Chondrocyte (in vitro differentiated cells): Measurements from ENCODE around the gene SLIT1. TPM values are rescaled to one million over a fixed set of nuclear protein-coding genes. Genes with fewer than 3 reads are reported as not detected.

ENCODE experiments used
- DNase-seq: peaks from one replicate; pipeline ENCODE4 v3.0.0; 2021; ENCODE audit warnings: mixed read lengths, low spot score
- H3K27ac Mint-ChIP-seq: one replicate; pipeline ENCODE4 v1.8.0; 2021; ENCODE audit warnings: mild to moderate bottlenecking, moderate library complexity, mixed read lengths; ENCODE audit not compliant: unreplicated experiment
- H3K27me3 Mint-ChIP-seq: 2 replicates; pipeline ENCODE4 v1.8.0; 2021; ENCODE audit warnings: low read depth, mixed read lengths
- H3K36me3 Mint-ChIP-seq: 2 replicates; pipeline ENCODE4 v1.8.0; 2021; ENCODE audit warnings: low read depth, mixed read lengths
- H3K4me1 Mint-ChIP-seq: 2 replicates; pipeline ENCODE4 v1.8.0; 2021; ENCODE audit warnings: low read depth, mild to moderate bottlenecking, mixed read lengths
- H3K4me3 Mint-ChIP-seq: one replicate; pipeline ENCODE4 v1.8.0; 2021; ENCODE audit warnings: mild to moderate bottlenecking, moderate library complexity, mixed read lengths; ENCODE audit not compliant: unreplicated experiment
- H3K9me3 Mint-ChIP-seq: 2 replicates; pipeline ENCODE4 v1.8.0; 2021; ENCODE audit warnings: low read depth, mixed read lengths
- CTCF ChIP-seq: fragments of 200-600 bp; sonication (generic); IDR thresholded peaks from 2 replicates; pipeline ENCODE4 v1.5.0; 2021; ENCODE audit warnings: antibody characterized with exemption, mild to moderate bottlenecking, moderate library complexity
- total RNA-seq: library from RNA; stranded (reverse); gene quantifications from 3 replicates; pipeline ENCODE4 v1.2.1, GENCODE V29; 2021

Gene SLIT1
- total RNA-seq, 1 donor from 2014 or later, result not detected

DNA sequence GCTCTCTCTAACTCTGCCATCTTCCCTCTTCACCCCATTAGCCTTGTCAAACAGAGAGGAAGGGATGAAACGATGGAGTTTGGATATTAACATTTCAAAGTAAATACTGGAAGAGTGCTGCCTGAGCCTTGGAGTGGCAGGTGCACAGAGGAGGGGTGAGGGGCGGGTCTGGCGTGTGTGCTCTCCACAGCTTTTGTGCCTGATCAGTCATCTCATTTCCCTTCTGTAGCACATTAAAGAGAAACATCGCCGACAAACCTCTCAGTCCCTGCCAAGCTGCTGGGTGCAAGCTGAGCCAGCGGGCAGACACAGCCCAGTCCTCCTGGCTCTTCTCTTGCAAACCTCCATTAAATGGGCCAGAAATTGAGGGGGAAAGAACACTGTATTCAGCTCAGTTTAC, 76.2 kb downstream of the SLIT1 start:
- no peaks in the 10 kb centered on the region for H3K4me1 Mint-ChIP-seq
- no peak for TF ChIP-seq CTCF
- no peaks in the 10 kb centered on the region for H3K36me3 Mint-ChIP-seq
- H3K27me3 Mint-ChIP-seq, result peaks cover 48% of the 10 kb centered on the region
- DNase-seq, result no peak
- H3K9me3 Mint-ChIP-seq, result no peaks in the 10 kb centered on the region
- H3K27ac Mint-ChIP-seq, result no peak overlapping the region
- H3K4me3 Mint-ChIP-seq, result no peak overlapping the region

DNA sequence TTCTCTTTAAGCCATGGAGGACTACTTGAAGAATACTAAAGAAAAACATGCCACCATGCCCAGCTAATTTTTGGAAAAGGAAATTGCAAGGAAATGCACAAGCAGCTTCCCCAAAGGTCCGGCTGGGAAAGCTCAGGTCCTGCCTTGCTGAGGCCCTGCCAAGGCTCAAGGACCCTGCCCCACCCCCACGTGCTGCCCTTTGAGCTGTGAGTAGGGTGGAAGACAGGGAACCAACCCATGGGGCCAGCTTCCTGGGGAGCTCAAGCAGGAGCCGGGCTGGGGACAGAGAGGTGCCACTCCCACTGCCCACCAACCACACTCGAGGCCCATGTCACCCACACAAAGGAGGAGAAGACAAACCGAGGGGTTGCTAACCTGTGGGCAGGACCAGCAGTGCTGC, 78.2 kb downstream of the SLIT1 start:
- no peaks in the 10 kb centered on the region for H3K9me3 Mint-ChIP-seq
- no peak for DNase-seq
- no peak overlapping the region for H3K27ac Mint-ChIP-seq
- H3K4me1 Mint-ChIP-seq, result no peaks in the 10 kb centered on the region
- peaks cover 64% of the 10 kb centered on the region for H3K27me3 Mint-ChIP-seq
- H3K36me3 Mint-ChIP-seq, result no peaks in the 10 kb centered on the region
- no peak for TF ChIP-seq CTCF
- H3K4me3 Mint-ChIP-seq, result no peak overlapping the region

- TF ChIP-seq CTCF, result no peak
- Mint-ChIP-seq H3K4me1 (no peaks in the 10 kb centered on the region), H3K27ac (no peak overlapping the region), H3K36me3 (no peaks in the 10 kb centered on the region), H3K27me3 (peaks cover 56% of the 10 kb centered on the region), H3K4me3 (no peak overlapping the region), H3K9me3 (no peaks in the 10 kb centered on the region)
- DNase-seq, result no peak
These were observed 79.6 kb downstream of the SLIT1 start for GRCh38 chr10:97106207-97106606.

GRCh38 chr10:97105303-97105702, 80.5 kb downstream of the SLIT1 start:
- Mint-ChIP-seq H3K4me1 (no peaks in the 10 kb centered on the region), H3K9me3 (no peaks in the 10 kb centered on the region), H3K36me3 (no peaks in the 10 kb centered on the region), H3K4me3 (no peak overlapping the region), H3K27me3 (peaks cover 51% of the 10 kb centered on the region), H3K27ac (no peak overlapping the region)
- DNase-seq, result no peak
- TF ChIP-seq CTCF, result no peak

- Mint-ChIP-seq H3K27me3 (peaks cover 47% of the 10 kb centered on the region), H3K36me3 (no peaks in the 10 kb centered on the region), H3K27ac (no peak overlapping the region), H3K4me3 (no peak overlapping the region), H3K4me1 (no peaks in the 10 kb centered on the region), H3K9me3 (no peaks in the 10 kb centered on the region)
- DNase-seq, result no peak
- TF ChIP-seq CTCF, result no peak
These were observed 82.3 kb downstream of the SLIT1 start for GRCh38 chr10:97103316-97104080.
